Stimulated activated CD4-positive, alpha-beta T cell treated with anti-CD3 and anti-CD28 coated beads, Interleukin-4, amount 100 ng/mL, for 48 hours (primary cell): ENCODE results near the gene CRADD.
"Not testable (repeated sequence)": the region's sequence is repeated elsewhere in the genome, so short reads cannot be mapped to it uniquely, and the experiment has no call there.

Experiments
- DNase-seq, 2 donors: peaks; one replicate each; pipeline ENCODE4 v3.0.0-alpha.2; 2020; ENCODE audit warnings: low read depth in 2 of 2

Gene CRADD

DNA sequence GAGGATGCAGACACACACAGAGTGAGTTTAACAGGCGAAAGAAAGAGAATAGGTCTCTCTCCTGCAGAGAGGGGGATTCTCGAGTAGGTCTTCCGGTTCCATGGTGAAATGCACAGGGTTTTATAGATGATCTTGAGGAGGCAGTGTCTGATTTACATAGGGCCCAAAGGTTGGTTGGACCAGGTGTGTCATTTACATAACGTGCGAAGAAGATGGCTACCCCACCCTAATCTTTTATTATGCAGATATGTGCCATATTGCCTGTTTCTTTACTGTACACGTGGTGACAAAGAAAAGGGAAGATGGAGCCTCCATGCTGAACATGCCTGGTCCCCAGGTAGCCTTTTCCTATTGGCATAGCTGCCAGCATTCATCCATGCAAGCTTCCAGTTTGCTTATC lies 219.8 kb downstream of the CRADD start:
- no peak for DNase-seq

DNA sequence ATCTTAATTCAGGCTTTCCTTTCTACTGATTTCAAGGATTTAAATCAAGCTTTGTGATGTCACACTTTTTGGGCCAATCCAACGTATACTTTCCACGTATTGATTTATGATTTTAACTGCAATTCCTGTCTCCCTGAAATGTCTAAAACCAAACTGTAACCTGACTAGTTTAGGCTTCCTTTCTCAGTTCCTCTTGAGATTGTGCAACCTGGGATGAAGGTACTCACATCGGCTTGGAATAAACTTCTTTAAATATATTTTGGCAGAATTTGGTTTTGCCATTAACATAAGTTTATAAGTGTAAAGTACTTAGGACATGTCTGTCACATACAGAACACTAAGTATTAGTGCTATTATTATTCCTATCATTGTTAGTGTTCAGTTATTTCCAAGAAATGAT lies 224.6 kb downstream of the CRADD start:
- no peak for DNase-seq

DNA sequence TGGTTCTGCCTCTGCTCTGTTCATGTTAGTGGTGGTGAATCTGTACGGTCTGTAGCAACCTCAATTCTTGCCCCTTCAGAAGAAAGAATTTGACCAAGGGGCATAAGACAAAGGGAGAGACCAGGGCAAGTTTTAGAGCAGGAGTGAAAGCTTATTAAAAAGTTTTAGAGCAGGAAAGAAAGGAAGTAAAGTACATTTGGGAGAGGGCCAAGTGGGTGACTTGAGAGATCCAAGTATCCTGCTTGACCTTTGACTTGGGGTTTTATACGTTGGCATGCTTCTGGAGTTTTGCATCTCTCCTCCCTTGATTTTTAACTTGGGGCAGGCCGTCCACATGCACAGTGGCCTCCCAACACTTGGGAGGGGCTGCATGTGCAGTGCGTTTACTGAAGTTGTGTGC lies 225.0 kb downstream of the CRADD start:
- no peak for DNase-seq

DNA sequence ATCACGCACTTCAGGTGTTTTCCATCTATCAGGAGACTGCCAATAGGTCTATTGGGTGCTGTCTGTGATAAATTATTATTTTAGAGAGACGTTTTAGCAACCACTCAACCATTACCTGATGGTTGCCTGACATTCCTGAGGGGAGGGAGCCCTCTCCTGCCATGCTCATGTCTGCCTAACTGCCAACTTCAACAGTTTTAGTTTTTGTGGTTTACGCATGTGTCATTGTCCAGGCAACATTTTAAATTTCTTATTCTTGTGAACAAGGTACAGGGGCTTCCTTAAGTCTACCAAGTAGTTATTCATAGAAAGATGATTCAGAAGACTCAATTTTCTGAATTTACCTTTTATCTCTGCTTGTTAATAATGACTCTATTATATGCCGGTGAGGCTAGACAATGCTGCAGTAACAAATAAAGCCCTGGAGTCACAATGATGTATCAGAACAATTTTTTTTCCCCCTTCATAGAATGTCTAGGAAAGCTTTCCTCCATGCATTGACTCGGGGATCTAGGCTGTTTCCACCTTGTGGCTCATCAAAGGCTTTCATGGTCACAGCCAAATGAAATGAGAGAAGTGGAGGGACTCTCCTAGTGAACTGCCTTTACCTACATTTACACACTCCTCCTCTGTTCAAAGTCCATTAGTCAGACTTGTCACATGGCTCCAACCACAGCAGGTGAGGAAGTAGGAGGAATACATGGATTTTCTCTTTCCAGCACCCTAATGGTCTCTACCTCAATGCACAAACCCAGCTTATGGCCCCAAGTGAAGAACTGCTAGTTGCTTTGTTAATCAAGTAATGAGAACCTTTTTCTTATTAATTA lies 225.8 kb downstream of the CRADD start:
- no peak for DNase-seq

DNA sequence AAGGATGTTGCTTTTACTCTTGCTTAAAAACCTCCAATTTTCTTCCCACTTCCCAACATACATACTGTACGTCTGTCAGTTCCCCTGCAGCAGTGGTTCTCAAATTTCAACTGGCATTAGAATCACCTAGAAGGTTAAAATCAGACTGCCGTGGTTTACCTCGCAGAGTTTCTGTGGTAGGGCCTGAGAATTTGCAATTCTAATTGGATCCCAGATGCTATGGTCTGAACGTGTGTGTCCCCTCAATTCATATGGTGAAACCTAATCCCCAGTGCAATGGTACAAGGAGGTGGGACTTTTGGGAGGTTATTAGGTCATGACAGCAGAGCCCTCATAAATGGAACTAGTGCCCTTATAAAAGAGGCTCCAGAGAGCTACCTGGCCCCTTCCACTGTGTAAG lies 226.9 kb downstream of the CRADD start:
- DNase-seq = no peak

DNA sequence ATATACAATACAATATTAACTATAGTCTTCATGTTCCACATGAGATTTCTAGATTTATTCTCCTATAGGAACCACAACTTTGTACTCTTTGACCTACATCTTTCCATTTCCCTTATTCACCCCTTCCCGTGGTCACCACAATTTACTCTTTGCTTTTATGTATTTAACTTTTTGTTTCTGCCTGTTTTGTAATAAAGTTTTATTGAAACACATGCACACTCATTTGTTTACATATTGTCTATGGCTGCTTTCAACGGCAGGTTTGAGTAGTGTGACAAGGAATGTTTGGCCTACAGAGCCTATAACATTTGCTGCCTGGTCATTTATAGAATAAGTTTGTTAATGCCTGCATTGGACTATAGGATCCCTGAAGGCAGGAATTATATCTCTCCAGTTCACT lies 231.1 kb downstream of the CRADD start:
- DNase-seq = no peak

DNA sequence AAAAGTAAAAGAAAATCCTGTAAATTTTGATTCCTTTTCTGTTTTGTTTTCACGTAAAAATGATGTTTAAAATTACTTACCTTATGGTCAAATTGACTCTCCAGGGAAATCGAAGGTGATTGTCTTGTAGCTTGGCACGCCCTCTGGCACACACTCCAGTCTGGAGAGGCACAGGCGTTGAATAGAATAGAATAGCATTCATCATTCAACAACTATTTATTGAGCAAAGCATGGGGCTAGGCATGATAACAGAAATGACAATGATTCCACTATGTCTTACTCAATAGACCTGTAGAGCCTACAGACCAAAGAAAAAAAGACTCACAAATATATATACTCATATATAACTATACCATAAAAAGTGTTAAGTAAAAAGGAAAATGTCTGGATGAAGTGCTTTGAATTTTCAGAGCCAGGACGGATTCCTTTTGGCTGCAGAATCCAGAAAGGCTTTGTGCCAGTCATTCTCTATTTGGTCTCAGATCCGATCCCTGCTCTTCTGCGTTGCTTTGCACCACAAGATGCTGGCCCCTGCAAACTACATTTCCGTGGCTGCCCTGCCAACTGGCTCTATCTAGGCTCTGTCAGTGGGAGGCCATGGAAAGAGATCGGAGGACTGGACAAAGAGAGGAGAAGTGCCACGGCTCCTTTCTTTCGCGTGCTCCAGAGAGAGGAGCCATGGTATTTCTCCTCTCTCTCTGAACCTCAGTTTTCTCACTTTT lies 231.8 kb downstream of the CRADD start:
- no peak for DNase-seq

DNA sequence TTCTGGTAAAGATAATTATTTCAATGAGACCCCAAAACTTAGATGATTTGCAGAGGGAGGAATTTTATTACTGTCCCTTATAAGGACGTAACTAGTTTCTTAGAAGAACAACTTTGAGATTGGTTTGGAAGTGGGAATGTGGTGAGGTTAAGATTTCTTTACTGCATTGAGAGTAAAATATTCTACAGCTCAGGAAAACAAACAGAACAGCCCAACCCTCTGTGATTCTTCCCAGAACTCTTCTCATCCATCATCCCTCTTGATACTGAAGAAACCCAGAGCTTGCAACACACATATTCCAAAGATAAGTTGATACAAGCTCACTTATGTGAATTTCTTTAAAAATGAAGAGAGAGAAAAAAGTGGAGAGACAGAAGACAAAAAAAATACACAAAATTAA lies 234.2 kb downstream of the CRADD start:
- DNase-seq = no peak

DNA sequence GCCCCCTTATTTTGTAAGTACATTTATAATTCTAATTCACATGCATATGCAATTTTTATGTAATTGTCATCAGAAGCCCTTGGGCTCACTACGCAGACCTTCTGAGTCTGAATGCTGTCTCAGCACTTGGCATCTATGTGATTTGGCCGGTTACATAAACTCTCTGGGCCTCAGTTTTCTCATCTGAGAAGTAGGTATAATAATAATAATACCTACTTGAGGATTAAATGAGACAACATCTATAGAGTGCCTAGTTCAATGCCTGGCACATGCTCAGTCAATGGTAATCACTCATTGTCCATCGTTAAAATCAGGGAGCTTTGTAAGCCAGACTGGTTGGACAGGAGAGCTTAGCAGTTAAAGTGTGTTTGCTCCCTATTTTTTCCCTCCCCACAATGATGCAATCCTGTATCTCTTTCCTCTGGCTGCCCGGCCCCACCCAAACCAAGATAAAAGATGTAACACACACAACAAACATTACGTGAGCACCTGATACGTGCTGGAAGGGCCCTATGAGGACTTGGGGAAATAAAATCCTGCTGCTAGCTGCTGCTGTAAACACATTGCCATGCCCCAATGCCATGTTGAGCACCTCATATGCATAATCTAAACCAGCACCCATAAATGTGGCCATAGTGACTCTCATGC lies 235.0 kb downstream of the CRADD start:
- DNase-seq = no peak

DNA sequence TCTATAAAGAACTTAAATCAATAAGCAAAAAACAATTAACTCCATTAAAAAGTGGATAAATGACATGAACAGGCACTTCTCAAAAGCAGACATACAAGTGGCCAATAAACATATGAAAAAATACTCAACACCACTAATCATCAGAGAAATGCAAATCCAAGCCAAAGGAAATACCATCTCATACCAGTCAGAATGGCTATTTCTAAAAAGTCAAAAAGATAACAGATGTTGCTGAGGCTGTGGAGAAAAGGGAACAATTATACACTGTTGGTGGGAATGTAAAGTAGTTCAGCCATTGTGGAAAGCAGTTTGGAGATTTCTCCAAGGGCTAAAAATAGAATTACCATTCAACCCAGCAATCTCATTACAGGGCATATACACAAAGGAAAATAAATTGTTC lies 236.7 kb downstream of the CRADD start:
- DNase-seq = no peak

DNA sequence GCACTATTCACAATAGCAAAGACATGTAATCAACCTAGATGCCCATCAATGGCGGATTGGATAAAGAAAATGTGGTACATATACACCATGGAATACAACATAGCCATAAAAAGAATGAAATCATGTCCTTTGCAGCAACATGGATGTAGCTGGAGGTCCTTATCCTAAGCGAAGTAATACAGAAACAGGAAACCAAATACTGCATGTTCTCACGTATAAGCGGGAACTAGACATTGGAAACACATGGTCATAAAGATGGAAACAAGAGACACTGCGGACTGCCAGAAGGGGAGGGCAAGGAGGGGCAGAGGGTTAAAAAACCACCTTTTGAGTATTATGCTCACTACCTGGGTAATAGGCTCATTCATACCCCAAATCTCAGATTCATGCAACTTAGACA lies 237.1 kb downstream of the CRADD start:
- DNase-seq = no peak

DNA sequence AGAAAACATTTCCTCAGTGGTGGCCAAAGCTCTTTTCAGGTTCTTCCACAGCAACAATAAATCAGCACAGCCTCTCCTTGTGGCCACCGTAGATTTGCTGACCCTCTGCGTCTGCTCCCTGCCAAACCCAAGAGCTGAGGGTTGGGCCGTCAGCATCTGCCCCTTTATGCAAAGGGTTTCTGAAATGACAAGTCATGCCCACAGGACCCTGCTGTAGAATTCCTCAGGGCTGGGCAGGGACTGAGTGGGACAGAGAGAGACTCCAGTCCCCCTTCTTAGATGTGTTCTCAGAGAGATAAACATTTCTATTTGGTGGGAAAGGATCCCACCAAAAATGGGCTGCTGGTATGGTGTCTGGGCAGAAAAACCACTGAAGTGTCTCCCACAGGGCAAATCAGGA lies 238.2 kb downstream of the CRADD start:
- DNase-seq = no peak

DNA sequence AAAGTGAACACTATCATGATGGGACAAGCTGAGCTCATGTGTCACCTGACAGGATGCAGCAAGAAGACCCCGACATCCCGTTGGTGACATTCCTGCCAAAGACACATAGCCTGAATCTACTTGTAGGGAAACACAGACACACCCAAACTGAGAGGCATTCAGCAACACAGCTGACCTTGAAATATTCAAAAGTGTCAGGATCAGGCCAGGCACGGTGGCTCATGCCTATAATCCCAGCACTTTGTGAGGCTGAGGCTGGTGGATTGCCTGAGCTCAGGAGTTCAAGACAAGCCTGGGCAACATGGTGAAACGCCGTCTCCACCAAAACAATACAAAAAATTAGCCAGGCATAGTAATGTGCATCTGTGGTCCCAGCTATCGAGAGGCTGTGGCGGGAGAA lies 239.2 kb downstream of the CRADD start:
- no peak for DNase-seq

DNA sequence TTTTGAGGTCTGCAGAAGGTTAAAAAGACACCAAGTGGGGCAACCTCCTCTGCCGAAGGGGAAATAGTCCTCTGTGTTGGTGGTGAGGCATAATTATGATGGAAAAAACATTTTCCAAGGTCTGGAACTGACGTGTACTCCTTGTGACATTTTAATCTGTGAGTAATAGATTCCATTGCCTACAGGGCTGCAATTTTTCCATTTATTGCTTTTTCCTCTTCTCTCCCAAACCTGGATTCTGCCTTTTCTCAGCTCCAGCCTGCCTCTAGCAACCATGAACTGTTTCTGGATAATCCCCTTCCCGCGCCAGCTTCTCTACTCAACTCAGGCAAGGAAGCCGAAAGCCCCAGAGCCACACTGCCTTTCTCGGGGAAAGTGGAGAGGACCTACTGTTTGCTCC lies 241.1 kb downstream of the CRADD start:
- DNase-seq = no peak

DNA sequence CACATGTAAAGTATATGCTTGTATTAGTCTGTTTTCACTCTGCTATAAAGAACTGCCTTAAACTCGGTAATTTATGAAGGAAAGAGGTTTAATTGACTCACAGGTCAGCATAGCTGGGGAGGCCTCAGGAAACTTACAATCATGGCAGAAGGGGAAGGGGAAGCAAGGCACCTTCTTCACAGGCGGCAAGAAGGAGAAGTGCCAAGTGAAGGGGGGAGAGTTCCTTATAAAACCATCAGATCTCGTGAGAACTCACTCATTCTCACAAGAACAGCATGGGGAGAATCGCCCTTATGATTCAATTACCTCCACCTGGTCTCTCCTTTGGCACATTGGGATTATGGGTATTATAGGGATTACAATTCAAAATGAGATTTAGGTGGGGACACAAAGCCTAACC lies 241.7 kb downstream of the CRADD start:
- DNase-seq = no peak

DNA sequence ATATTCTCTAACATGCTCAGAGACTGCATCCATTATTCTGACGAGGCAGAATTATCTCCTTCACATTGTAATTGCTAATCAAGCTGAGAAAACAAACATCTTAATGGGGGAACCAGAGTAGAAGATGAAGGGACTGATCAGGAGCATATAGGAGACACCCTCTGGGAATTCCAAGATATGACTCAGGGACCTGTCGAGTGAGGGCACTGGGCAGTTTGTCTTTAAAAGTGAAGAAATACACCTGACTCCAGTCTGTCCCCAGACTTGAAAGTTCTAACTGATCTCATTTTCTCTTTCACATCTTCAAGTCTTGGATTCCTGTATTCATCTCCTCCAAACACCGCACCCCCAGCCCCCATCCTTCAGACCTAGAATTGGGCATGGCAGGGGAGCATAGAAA lies 244.3 kb downstream of the CRADD start:
- no peak for DNase-seq

DNA sequence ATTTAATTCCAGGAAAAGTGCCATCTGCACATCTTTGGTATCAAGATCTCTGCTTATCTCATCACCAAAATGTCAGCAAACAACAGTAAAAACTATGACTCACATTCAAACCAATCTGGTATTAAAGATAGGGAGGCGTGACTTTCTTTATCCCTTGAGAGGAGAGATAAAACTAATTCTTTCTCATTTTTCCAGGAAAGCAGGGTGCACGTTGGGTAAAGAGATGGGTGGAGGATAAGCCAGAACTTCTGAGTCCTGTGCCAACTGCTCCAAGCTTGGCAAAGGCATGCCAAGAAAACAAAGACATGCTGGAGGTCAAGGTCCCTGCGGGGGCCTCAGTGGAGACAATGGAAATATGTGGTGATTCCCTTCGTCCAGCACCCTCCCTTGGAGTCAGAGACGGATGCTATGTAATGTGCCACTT lies 245.4 kb downstream of the CRADD start:
- no peak for DNase-seq

DNA sequence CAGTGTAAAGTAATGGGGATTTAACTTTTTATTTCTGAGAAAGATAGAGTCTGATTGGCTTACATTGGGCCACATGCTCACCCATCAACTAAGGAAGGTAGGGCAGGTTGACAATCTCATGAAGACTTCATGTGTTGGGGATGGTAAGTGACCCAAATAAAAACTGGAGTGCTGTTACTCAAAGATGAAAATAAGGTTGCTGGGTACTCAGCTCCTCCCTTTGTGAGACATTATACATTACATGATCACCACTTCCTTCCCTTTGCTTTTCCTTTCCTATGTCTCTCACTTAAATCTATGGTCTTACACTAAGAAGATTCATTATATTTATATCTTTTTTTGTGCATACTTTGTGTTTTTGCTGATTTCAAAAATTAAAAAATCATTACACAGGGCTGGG lies 247.2 kb downstream of the CRADD start:
- no peak for DNase-seq

DNA sequence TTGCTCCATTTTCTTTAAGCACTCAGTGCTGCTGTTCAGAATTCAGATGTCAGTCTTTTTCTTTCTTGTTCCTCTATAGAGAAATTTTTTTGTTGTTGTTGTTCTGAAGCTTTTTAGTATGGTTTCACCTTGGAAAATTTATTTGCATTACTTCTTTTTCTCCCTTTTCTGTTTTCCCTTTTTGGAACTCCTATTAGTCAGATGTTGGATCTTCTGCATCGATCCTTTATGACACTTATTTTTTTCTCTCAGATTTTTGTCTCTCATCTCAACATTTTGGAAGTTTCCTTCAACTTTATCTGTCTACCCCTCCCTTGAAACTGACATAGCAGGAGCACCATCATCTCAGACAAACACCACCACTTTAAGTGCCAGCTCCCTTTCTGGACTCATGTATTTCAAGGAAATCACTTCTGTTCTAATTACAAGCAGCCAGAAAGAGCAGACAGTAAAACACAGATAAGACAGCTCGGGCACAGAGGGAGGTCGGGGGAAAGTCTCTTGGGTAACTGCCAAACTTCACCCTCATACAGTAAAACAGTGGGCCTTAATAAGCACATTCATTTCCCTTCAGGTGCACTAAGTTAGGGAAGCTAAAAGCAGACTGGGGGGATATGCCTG lies 248.5 kb downstream of the CRADD start:
- no peak for DNase-seq

DNA sequence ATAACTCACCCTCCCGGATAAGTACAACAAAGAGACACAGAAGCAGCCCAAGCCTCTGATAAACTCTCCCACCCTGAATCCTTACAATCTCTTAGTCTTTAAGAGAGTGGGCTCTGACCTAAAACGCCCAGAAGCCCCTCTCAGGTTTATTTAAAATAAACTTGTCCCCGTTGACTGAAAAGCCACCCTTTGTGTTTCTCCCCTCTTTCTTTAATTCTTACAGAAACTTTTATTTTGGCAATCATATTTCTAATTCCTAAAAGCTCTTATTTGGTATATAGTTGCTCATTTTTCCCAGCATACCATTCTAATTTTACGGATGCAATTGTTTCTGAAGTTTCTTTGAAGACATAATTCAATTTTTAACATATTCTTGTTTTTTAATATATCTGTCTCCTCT lies 249.1 kb downstream of the CRADD start:
- DNase-seq = no peak

DNA sequence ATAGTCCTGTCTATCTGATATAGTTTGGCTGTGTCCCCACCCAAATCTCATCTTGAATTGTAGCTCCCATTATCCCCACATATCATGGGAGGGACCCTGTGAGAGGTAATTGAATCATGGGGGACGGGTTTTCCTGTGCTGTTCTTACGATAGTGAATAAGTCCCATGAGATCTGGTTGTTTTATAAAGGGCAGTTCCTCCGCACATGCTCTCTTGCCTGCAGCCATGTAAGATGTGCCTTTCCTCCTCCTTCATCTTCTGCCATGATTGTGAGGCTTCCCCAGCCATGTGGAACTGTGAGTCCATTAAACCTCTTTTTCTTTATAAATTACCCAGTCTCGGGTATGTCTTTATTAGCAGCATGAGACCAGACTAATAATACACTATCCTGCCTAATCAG lies 251.9 kb downstream of the CRADD start:
- DNase-seq = not testable (repeated sequence)

DNA sequence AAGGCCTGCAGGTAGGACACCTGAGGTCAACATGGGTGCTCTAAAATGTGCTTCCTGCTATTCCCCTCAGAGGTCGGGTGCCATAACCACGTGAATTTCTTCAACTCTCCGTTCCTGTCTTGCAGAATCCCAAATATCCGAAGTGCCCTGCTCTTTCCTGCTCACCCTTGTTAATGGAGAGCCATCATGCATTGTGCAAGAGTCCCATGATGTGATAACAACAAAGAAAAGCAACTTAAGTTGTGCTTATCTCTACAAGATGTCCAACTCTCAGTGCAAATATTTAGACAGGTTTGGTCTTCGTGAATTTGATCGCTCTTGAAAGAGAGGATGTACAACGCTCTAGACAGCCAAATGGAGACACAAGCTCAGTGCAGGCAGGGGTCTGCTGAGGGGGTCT lies 260.6 kb downstream of the CRADD start:
- no peak for DNase-seq

DNA sequence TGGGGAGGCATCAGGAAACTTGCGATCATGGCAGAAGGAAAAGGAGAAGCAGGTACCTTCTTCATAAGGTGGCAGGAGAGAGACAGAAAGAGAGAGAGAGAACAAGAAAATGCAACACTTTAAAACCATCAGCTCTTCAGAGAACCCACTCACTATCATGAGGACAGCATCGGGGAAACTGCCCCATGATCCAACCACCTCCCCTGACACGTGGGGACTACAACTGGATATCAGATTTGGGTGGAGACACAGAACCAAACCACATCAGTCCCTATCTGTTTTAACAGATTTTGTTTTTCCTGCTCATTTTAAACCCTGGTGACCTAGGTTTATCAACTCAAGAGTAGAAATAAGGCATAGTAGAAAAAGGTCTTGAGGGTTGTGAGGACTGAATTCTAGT lies 261.1 kb downstream of the CRADD start:
- no peak for DNase-seq
